Measurements from ENCODE around the gene NUP210L. TPM values are rescaled to one million over a fixed set of nuclear protein-coding genes. Genes with fewer than 3 reads are reported as not detected.

Gene NUP210L
- total RNA-seq, 1 experiment from 2014 or later, result 0.12 TPM

- Mint-ChIP-seq H3K4me1 (ENCODE audit: low read depth, unreplicated experiment) (peaks cover 26% of the 10 kb centered on the region), H3K9me3 (ENCODE audit: low read depth, unreplicated experiment) (no peaks in the 10 kb centered on the region), H3K4me3 (ENCODE audit: low read depth, unreplicated experiment) (no peak overlapping the region), H3K27ac (ENCODE audit: unreplicated experiment) (no peak overlapping the region), H3K36me3 (ENCODE audit: insufficient read depth, unreplicated experiment) (peaks cover 25% of the 10 kb centered on the region), H3K27me3 (ENCODE audit: unreplicated experiment) (peaks cover 6% of the 10 kb centered on the region)
- TF ChIP-seq, protein P1, sequence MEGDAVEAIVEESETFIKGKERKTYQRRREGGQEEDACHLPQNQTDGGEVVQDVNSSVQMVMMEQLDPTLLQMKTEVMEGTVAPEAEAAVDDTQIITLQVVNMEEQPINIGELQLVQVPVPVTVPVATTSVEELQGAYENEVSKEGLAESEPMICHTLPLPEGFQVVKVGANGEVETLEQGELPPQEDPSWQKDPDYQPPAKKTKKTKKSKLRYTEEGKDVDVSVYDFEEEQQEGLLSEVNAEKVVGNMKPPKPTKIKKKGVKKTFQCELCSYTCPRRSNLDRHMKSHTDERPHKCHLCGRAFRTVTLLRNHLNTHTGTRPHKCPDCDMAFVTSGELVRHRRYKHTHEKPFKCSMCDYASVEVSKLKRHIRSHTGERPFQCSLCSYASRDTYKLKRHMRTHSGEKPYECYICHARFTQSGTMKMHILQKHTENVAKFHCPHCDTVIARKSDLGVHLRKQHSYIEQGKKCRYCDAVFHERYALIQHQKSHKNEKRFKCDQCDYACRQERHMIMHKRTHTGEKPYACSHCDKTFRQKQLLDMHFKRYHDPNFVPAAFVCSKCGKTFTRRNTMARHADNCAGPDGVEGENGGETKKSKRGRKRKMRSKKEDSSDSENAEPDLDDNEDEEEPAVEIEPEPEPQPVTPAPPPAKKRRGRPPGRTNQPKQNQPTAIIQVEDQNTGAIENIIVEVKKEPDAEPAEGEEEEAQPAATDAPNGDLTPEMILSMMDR (IDR thresholded peaks at IDR 0.05; ENCODE audit: unreplicated experiment), result peak; percentile 35
- no TSS peak for BruUV-seq (replicated peaks)
- DNase-seq, result peak; percentile 70
- CTCF ChIA-PET, result no interaction called here
- intact Hi-C loops (cut with micrococcal nuclease; ENCODE audit: unreplicated experiment), result loop anchor here (2.0 kb wide), 1 partner anchor 87 kb away; the partner anchor contains the start of gene HAX1
These were observed 31.3 kb upstream of the NUP210L start for GRCh38 chr1:154186177-154186576.

DNA sequence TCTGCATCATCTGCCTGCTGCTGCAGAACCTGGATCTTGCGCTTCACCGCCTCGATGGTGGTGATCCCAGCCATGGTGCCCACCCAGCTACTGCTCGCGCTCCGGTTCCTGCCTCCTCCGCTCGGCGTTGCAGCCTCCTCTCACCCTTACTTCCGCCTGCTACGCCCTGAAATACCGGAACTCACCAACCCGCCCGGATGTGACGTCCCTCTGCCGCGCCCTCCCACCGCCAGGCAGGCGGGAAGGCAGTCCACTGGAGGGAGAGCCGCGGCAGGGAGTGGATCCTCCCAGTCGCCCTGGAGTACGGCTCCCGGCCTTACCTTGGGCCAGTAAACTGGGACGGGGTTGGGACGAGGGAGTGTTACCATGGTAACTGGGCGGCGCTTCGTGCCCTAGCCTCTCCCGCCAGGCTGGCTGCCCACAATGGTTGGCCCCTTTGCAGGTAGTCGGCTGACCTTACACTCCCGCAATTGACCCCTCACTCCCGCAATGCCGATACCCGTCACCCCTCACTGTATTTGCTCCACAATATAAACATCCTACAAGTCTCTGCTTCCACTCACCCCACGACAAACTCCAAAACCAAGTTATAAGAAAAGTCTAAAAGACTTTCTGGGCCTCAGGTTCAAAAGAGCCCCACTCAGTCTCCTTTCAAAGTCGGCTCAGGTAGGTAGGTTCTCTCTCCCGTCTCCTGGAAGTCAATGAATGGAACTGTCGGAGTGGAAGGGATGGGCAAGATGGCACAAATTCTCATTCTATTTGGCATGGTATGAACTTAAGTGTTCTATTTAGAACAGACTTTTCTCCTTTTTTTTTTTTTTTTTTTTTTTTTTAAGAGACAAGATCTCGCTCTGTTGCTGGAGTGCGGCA is 28.4 kb upstream of the NUP210L start:
- CTCF ChIA-PET, result interaction anchor here (0.6 to 1.4 kb wide), 2 partner anchors 10 to 627 kb away, joined by 4 read pairs; no protein-coding TSS in a partner anchor
- intact Hi-C loops (cut with micrococcal nuclease; ENCODE audit: unreplicated experiment), result no loop called here
- TSS peak; percentile 83 for BruUV-seq (replicated peaks)
- peaks cover 51% of the 10 kb centered on the region for H3K4me1 Mint-ChIP-seq (ENCODE audit: low read depth, unreplicated experiment)
- no peaks in the 10 kb centered on the region for H3K9me3 Mint-ChIP-seq (ENCODE audit: low read depth, unreplicated experiment)
- H3K27me3 Mint-ChIP-seq (ENCODE audit: unreplicated experiment), result no peaks in the 10 kb centered on the region
- peak; percentile 99 for DNase-seq
- peak overlapping the region; percentile 97 for H3K27ac Mint-ChIP-seq (ENCODE audit: unreplicated experiment)
- TF ChIP-seq, protein P1 (IDR thresholded peaks at IDR 0.05; ENCODE audit: unreplicated experiment), result no peak
- peak overlapping the region; percentile 92 for H3K4me3 Mint-ChIP-seq (ENCODE audit: low read depth, unreplicated experiment)
- H3K36me3 Mint-ChIP-seq (ENCODE audit: insufficient read depth, unreplicated experiment), result peaks cover 49% of the 10 kb centered on the region

DNA sequence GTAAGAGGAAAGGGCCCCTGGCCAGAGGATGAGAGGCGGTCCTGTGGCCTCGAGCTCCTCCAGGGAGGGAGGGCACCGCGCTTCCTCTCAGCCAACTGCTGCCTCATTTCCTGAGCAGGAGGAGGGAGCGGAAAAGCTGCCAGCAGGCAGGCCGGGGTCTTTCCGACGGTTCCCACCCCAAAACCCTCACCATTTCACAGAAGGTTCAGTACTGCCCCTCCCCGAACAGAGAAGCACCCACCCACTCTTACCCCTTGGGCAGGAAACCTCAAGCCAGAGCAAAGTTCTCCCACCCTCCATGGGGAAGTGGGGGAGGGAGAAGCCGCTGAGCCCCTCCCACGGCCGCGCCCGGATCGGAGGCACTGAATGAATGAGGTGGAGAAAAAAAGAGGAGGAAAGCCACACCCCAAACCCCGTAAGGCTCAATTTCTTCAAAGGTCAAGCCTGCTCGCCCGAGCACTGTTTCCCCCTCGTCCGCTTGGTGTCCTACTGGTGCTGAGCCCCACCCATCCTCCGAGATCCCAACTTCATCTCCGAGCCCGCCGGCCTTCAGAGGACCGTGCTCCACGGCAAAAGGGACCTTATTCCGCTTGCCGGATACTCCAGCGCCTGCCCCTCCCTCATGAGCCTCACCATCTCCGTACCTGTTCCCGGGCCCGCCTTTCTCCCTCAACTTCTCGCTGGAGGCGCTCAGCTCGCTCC is 27.6 kb upstream of the NUP210L start:
- H3K36me3 Mint-ChIP-seq (ENCODE audit: insufficient read depth, unreplicated experiment), result peaks cover 49% of the 10 kb centered on the region
- peak overlapping the region; percentile 92 for H3K4me3 Mint-ChIP-seq (ENCODE audit: low read depth, unreplicated experiment)
- peak overlapping the region; percentile 97 for H3K27ac Mint-ChIP-seq (ENCODE audit: unreplicated experiment)
- H3K27me3 Mint-ChIP-seq (ENCODE audit: unreplicated experiment), result no peaks in the 10 kb centered on the region
- intact Hi-C loops (cut with micrococcal nuclease; ENCODE audit: unreplicated experiment), result no loop called here
- peak; percentile 78 for DNase-seq
- H3K9me3 Mint-ChIP-seq (ENCODE audit: low read depth, unreplicated experiment), result no peaks in the 10 kb centered on the region
- BruUV-seq (replicated peaks), result no TSS peak
- peaks cover 58% of the 10 kb centered on the region for H3K4me1 Mint-ChIP-seq (ENCODE audit: low read depth, unreplicated experiment)
- CTCF ChIA-PET, result interaction anchor here (1.4 kb wide), 1 partner anchor 11 kb away, joined by 4 read pairs; no protein-coding TSS in a partner anchor
- TF ChIP-seq, protein P1 (IDR thresholded peaks at IDR 0.05; ENCODE audit: unreplicated experiment), result no peak

DNA sequence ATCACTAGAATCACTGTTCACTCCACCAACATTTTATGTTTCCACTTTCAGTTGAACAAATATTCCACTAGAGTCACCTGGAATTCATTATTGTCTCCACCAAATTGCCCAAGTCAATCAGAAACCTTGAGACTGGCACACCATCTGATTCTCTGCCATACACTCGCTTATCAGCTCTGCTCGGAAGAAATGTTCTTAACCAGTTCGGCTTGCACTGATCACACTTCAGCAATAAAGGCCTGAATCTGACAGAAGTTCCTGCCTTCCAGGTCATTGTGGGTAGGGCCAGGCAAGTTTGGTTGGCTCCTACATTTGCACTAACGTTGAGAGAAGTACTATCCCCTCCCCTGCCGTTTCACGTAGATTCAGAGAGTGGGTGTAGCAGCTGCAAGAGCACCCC is 27.1 kb upstream of the NUP210L start:
- Mint-ChIP-seq H3K27ac (ENCODE audit: unreplicated experiment) (peak overlapping the region; percentile 97), H3K9me3 (ENCODE audit: low read depth, unreplicated experiment) (no peaks in the 10 kb centered on the region), H3K27me3 (ENCODE audit: unreplicated experiment) (no peaks in the 10 kb centered on the region), H3K36me3 (ENCODE audit: insufficient read depth, unreplicated experiment) (peaks cover 55% of the 10 kb centered on the region), H3K4me1 (ENCODE audit: low read depth, unreplicated experiment) (peaks cover 60% of the 10 kb centered on the region), H3K4me3 (ENCODE audit: low read depth, unreplicated experiment) (peak overlapping the region; percentile 92)
- intact Hi-C loops (cut with micrococcal nuclease; ENCODE audit: unreplicated experiment), result no loop called here
- TF ChIP-seq, protein P1 (IDR thresholded peaks at IDR 0.05; ENCODE audit: unreplicated experiment), result no peak
- DNase-seq, result no peak
- CTCF ChIA-PET, result interaction anchor here (1.4 kb wide), 1 partner anchor 12 kb away, joined by 4 read pairs; no protein-coding TSS in a partner anchor
- BruUV-seq (replicated peaks), result TSS peak; percentile 23

Measured in Calu3 (cell line).